ENCODE measurements around the gene MAML3. TPM values are rescaled to one million over a fixed set of nuclear protein-coding genes. Genes with fewer than 3 reads are reported as not detected.

The MAML3 gene
- total RNA-seq, 1 experiment from 2014 or later, result 12.1 TPM

DNA sequence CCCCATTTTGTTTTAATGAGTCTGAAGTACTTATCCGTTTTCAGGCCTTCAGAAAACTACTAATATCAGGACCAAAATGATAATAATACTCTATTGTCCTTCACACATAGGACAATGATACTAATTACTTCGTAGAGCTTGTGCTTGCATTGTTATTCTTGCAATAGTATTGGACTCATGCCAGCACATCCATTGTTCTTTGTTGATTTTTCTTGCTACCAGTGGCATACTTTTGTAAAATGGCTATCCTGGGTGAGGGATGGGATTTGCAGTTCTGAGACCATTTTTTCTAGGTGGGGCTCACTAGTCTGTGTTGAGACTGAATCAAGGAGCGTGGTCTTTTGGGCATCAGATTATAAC is 195.3 kb downstream of the MAML3 start:
- TF ChIP-seq, protein P1, sequence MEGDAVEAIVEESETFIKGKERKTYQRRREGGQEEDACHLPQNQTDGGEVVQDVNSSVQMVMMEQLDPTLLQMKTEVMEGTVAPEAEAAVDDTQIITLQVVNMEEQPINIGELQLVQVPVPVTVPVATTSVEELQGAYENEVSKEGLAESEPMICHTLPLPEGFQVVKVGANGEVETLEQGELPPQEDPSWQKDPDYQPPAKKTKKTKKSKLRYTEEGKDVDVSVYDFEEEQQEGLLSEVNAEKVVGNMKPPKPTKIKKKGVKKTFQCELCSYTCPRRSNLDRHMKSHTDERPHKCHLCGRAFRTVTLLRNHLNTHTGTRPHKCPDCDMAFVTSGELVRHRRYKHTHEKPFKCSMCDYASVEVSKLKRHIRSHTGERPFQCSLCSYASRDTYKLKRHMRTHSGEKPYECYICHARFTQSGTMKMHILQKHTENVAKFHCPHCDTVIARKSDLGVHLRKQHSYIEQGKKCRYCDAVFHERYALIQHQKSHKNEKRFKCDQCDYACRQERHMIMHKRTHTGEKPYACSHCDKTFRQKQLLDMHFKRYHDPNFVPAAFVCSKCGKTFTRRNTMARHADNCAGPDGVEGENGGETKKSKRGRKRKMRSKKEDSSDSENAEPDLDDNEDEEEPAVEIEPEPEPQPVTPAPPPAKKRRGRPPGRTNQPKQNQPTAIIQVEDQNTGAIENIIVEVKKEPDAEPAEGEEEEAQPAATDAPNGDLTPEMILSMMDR (IDR thresholded peaks at IDR 0.05; ENCODE audit: insufficient read depth in 1 of 2, low read depth in 1 of 2, low read length in 1 of 2, severe bottlenecking in 1 of 2, unreplicated experiment in 1 of 2), result no peak
- DNase-seq, result no peak
- Histone ChIP-seq H3K27me3 (replicated peaks; ENCODE audit: control insufficient read depth, insufficient read depth, low read length) (no peaks in the 10 kb centered on the region), H3K9me3 (no peaks in the 10 kb centered on the region), H3K36me3 (ENCODE audit: control insufficient read depth, insufficient read depth, low read length) (no peaks in the 10 kb centered on the region), H3K4me1 (no peaks in the 10 kb centered on the region), H3K4me3 (ENCODE audit: low read depth, low read length) (no peak overlapping the region)
- BruUV-seq (replicated peaks), result no TSS peak
- Mint-ChIP-seq H3K27ac (ENCODE audit: unreplicated experiment) (no peak overlapping the region), H3K36me3 (ENCODE audit: insufficient read depth, unreplicated experiment) (no peaks in the 10 kb centered on the region), H3K9me3 (ENCODE audit: unreplicated experiment) (no peaks in the 10 kb centered on the region), H3K27me3 (ENCODE audit: insufficient read depth, unreplicated experiment) (no peaks in the 10 kb centered on the region), H3K4me1 (ENCODE audit: low read depth, unreplicated experiment) (no peaks in the 10 kb centered on the region), H3K4me3 (ENCODE audit: unreplicated experiment) (no peak overlapping the region)
- intact Hi-C loops (cut with micrococcal nuclease; ENCODE audit: unreplicated experiment), result no loop called here
- CTCF ChIA-PET, result no interaction called here
- POLR2A ChIA-PET, result no interaction called here

GRCh38 chr4:139957986-139958738 is 195.8 kb downstream of the MAML3 start:
- ChIA-PET POLR2A (no interaction called here), CTCF (no interaction called here)
- H3K27me3 Mint-ChIP-seq (ENCODE audit: insufficient read depth, unreplicated experiment), result no peaks in the 10 kb centered on the region
- H3K27me3 ChIP-seq (replicated peaks; ENCODE audit: control insufficient read depth, insufficient read depth, low read length), result no peaks in the 10 kb centered on the region
- no peaks in the 10 kb centered on the region for H3K36me3 Mint-ChIP-seq (ENCODE audit: insufficient read depth, unreplicated experiment)
- H3K4me1 ChIP-seq, result no peaks in the 10 kb centered on the region
- BruUV-seq (replicated peaks), result no TSS peak
- H3K4me3 Mint-ChIP-seq (ENCODE audit: unreplicated experiment), result no peak overlapping the region
- no peak for DNase-seq
- no peaks in the 10 kb centered on the region for H3K4me1 Mint-ChIP-seq (ENCODE audit: low read depth, unreplicated experiment)
- intact Hi-C loops (cut with micrococcal nuclease; ENCODE audit: unreplicated experiment), result no loop called here
- no peak overlapping the region for H3K27ac Mint-ChIP-seq (ENCODE audit: unreplicated experiment)
- H3K9me3 Mint-ChIP-seq (ENCODE audit: unreplicated experiment), result no peaks in the 10 kb centered on the region
- TF ChIP-seq, protein P1 (IDR thresholded peaks at IDR 0.05; ENCODE audit: insufficient read depth in 1 of 2, low read depth in 1 of 2, low read length in 1 of 2, severe bottlenecking in 1 of 2, unreplicated experiment in 1 of 2), result no peak
- H3K4me3 ChIP-seq (ENCODE audit: low read depth, low read length), result no peak overlapping the region
- H3K36me3 ChIP-seq (ENCODE audit: control insufficient read depth, insufficient read depth, low read length), result no peaks in the 10 kb centered on the region
- H3K9me3 ChIP-seq, result no peaks in the 10 kb centered on the region

GRCh38 chr4:139957065-139957464 is 196.9 kb downstream of the MAML3 start:
- no peaks in the 10 kb centered on the region for H3K9me3 ChIP-seq
- Mint-ChIP-seq H3K4me3 (ENCODE audit: unreplicated experiment) (no peak overlapping the region), H3K27ac (ENCODE audit: unreplicated experiment) (no peak overlapping the region), H3K36me3 (ENCODE audit: insufficient read depth, unreplicated experiment) (no peaks in the 10 kb centered on the region), H3K4me1 (ENCODE audit: low read depth, unreplicated experiment) (no peaks in the 10 kb centered on the region), H3K9me3 (ENCODE audit: unreplicated experiment) (no peaks in the 10 kb centered on the region), H3K27me3 (ENCODE audit: insufficient read depth, unreplicated experiment) (no peaks in the 10 kb centered on the region)
- no peaks in the 10 kb centered on the region for H3K36me3 ChIP-seq (ENCODE audit: control insufficient read depth, insufficient read depth, low read length)
- intact Hi-C loops (cut with micrococcal nuclease; ENCODE audit: unreplicated experiment), result no loop called here
- DNase-seq, result no peak
- ChIA-PET POLR2A (no interaction called here), CTCF (no interaction called here)
- H3K4me1 ChIP-seq, result no peaks in the 10 kb centered on the region
- H3K27me3 ChIP-seq (replicated peaks; ENCODE audit: control insufficient read depth, insufficient read depth, low read length), result no peaks in the 10 kb centered on the region
- TF ChIP-seq, protein P1 (IDR thresholded peaks at IDR 0.05; ENCODE audit: insufficient read depth in 1 of 2, low read depth in 1 of 2, low read length in 1 of 2, severe bottlenecking in 1 of 2, unreplicated experiment in 1 of 2), result no peak
- no TSS peak for BruUV-seq (replicated peaks)
- H3K4me3 ChIP-seq (ENCODE audit: low read depth, low read length), result no peak overlapping the region

Measured in Caco-2 (cell line).